SK-N-SH treated with all-trans-retinoic acid at 6 μM for 48 hours (cell line): ENCODE measurements around the gene LTBP1.

ENCODE experiments used
- ARNTL ChIP-seq: fragments of 450-650 bp; formaldehyde crosslinking; IDR thresholded peaks from 2 replicates; pipeline ENCODE4 v1.5.0; 2020; ENCODE audit warnings: low read depth, mild to moderate bottlenecking, moderate library complexity, borderline replicate concordance
- OSR1 ChIP-seq: fragments of 250-450 bp; sonication (Bioruptor Pico); IDR thresholded peaks from 2 replicates; pipeline ENCODE4 v1.8.0; 2022; ENCODE audit warnings: moderate library complexity, mild to moderate bottlenecking, inconsistent platforms
- PPARA ChIP-seq: fragments of 250-450 bp; sonication (Bioruptor Pico); IDR thresholded peaks from 2 replicates; pipeline ENCODE4 v1.5.0; 2020; ENCODE audit warnings: mild to moderate bottlenecking, borderline replicate concordance
- ZFP3 ChIP-seq: fragments of 250-450 bp; sonication (Bioruptor Pico); IDR thresholded peaks from 2 replicates; pipeline ENCODE4 v1.5.0; 2020; ENCODE audit warnings: mild to moderate bottlenecking, moderate library complexity
- ZNF565 ChIP-seq: fragments of 450-650 bp; formaldehyde crosslinking; conservative IDR thresholded peaks from 2 replicates; pipeline ENCODE4 v1.5.0; 2020; ENCODE audit warnings: low read depth, mild to moderate bottlenecking, moderate library complexity
- TF ChIP-seq, protein P1 (sequence below): fragments of 250-450 bp; sonication (Bioruptor Pico); IDR thresholded peaks from 2 replicates; pipeline ENCODE4 v1.5.1; 2020; ENCODE audit warnings: low read depth, mild to moderate bottlenecking, moderate library complexity

DNA sequence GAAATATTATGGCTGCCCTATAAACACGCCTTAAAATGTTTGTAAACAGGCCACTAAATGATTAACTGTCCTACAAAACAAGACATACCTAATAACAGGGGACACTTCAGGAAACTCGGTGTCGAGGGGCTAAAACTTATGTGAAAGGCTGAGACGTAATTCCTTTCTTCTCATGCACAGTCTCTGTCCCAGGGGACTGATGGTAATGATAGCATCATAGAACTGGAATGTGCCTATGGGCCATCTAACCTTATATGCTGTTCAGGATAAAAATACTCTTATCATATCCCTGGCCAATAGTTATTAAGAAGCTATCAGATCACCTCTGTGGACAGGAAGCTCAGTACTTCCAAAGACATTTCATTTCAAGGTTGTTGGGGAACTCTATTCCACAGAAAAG is 277.1 kb downstream of the LTBP1 start:
- TF ChIP-seq ZFP3 (no peak), PPARA (CRISPR knock-in tag) (no peak), OSR1 (CRISPR knock-in tag) (no peak), ARNTL (CRISPR knock-in tag) (no peak), ZNF565 (no peak)
- TF ChIP-seq, protein P1, sequence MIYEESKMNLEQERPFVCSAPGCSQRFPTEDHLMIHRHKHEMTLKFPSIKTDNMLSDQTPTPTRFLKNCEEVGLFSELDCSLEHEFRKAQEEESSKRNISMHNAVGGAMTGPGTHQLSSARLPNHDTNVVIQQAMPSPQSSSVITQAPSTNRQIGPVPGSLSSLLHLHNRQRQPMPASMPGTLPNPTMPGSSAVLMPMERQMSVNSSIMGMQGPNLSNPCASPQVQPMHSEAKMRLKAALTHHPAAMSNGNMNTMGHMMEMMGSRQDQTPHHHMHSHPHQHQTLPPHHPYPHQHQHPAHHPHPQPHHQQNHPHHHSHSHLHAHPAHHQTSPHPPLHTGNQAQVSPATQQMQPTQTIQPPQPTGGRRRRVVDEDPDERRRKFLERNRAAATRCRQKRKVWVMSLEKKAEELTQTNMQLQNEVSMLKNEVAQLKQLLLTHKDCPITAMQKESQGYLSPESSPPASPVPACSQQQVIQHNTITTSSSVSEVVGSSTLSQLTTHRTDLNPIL (CRISPR knock-in tag) = no peak
